Lower leg skin (tissue), 3 donors: ENCODE measurements around the gene ARHGAP44.

ENCODE experiments used
- POLR2A ChIP-seq, 2 donors: fragments of 450-650 bp; IDR thresholded peaks; one replicate each; pipeline ENCODE4 v1.6.1; 2016 to 2017; ENCODE audit warnings: antibody characterized with exemption in 2 of 2, mild to moderate bottlenecking in 1 of 2, moderate library complexity in 1 of 2
- TF ChIP-seq, protein P1 (sequence below), 3 donors: fragments of 450-650 bp; IDR thresholded peaks; one replicate each; pipeline ENCODE4 v1.5.1; 2016; ENCODE audit warnings: antibody characterized with exemption in 3 of 3, mild to moderate bottlenecking in 3 of 3, moderate library complexity in 2 of 3

DNA sequence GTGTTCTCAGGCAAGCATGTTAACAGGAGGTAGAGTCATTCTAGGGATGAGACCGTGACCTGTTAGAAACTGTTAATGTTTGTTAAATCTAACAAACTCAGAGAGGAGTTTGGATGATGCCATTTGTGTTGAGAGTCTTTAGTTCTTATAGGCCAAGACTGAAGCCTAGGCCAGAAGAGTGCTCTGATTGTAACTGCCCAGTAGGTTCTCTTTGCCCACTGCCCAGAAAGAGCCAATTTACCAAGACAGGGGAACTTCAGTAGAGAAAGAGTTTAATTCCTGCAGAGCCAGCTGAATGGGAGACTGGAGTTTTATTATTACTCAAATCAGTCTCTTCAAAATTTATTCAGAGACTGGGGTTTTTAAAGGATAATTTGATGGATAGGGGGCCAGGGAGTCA, 42.5 kb downstream of the ARHGAP44 start:
- TF ChIP-seq POLR2A (IDR thresholded peaks at IDR 0.05): no peak
- TF ChIP-seq, protein P1, sequence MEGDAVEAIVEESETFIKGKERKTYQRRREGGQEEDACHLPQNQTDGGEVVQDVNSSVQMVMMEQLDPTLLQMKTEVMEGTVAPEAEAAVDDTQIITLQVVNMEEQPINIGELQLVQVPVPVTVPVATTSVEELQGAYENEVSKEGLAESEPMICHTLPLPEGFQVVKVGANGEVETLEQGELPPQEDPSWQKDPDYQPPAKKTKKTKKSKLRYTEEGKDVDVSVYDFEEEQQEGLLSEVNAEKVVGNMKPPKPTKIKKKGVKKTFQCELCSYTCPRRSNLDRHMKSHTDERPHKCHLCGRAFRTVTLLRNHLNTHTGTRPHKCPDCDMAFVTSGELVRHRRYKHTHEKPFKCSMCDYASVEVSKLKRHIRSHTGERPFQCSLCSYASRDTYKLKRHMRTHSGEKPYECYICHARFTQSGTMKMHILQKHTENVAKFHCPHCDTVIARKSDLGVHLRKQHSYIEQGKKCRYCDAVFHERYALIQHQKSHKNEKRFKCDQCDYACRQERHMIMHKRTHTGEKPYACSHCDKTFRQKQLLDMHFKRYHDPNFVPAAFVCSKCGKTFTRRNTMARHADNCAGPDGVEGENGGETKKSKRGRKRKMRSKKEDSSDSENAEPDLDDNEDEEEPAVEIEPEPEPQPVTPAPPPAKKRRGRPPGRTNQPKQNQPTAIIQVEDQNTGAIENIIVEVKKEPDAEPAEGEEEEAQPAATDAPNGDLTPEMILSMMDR (IDR thresholded peaks at IDR 0.05): no peak
